ENCODE measurements around the gene GPR3. TPM values are rescaled to one million over a fixed set of nuclear protein-coding genes. Genes with fewer than 3 reads are reported as not detected.
A peak's percentile ranks its signal among the peaks of the same experiment; 100 is the strongest.

The GPR3 gene
- total and polyA plus RNA-seq, 2 of the 8 experiments (the other 6 are each of a cell fraction or from before 2014, with no cell fraction given), result 9.9 to 26.5 TPM

DNA sequence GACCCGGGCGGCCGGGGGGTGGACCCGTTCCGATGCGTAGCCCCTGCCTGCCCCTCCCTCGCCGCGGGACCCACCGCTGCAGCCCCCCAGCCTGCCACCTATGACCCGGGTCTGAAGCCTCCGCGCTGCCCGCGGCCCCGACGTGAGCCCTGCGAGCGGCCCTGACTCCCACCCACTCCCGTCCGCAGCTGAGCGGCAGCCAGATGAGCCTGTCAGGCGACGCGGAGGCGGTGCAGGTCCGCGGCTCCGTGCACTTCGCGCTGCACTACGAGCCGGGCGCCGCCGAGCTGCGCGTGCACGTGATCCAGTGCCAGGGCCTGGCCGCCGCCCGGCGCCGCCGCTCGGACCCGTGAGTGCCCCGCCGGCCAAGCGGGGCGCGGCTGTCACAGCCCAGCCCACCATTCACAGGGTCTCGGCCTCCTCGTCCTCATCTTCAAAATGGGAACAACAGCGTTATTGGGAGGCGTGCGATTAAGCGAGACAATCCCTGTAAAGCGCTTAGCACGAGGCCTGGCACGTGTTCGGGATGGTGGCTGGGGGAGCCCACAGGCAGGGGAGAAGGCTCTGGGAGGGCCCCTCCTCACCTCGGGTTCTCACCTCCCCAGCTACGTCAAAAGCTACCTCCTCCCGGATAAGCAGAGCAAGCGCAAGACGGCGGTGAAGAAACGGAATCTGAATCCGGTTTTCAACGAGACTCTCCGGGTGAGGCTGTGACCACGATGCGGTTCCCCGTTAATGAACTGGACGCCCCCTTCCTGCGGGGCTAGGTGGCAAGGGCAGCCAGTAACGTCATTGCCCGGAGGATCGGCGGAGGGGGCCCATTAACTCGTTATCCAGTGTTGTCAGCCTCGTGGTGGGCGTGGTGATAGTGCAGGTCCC lies 42.4 kb upstream of the GPR3 start:
- Histone ChIP-seq H2AFZ (ENCODE audit: low read length) (no peak overlapping the region; the same call in 1 of the 2 replicates), H2BK15ac (ENCODE audit: low read length) (no peak overlapping the region), H3K27me3 (replicated peaks in 1 of 4; ENCODE audit: control insufficient read depth in 3 of 4, extremely low read depth in 1 of 4, insufficient read depth in 3 of 4, low read length in 3 of 4) (peaks cover 0 to 8% (median 6%) of the 10 kb centered on the region in 4 experiments; a peak in 5 of 7 replicates), H3K14ac (ENCODE audit: insufficient read length) (no peak overlapping the region), H3K4ac (replicated peaks; ENCODE audit: insufficient read length, low read depth, low read length) (peak overlapping the region; percentile 92), H3K36me3 (ENCODE audit: control insufficient read depth in 2 of 4, insufficient read depth in 4 of 4, low read length in 3 of 4) (0 out of 8 replicates have a peak, but pooled peaks cover 0 to 3% (median 0%) of the 10 kb centered on the region in 4 experiments), H2AK5ac (ENCODE audit: low read depth, low read length) (peak overlapping the region; percentile 10; the same call in 1 of the 2 replicates), H4K5ac (ENCODE audit: insufficient read length, low read depth, low read length) (no peak overlapping the region), H3K9me3 (ENCODE audit: insufficient read depth in 2 of 2, low read depth in 1 of 2, low read length in 1 of 2) (no peaks in the 10 kb centered on the region), H3K4me1 (replicated peaks in 1 of 4; ENCODE audit: control insufficient read depth in 3 of 4, insufficient read depth in 4 of 4, low read length in 3 of 4) (peaks cover 0 to 20% (median 8%) of the 10 kb centered on the region in 4 experiments; a peak in 6 of 7 replicates), H3K23me2 (ENCODE audit: low read depth, low read length) (peaks cover 23% of the 10 kb centered on the region), H3K18ac (ENCODE audit: extremely low read depth, low read length) (peak overlapping the region; percentile 34), H4K20me1 (replicated peaks in 1 of 2; ENCODE audit: control insufficient read depth in 1 of 2, insufficient read depth in 2 of 2, low read length in 2 of 2) (peaks cover 0 to 6% of the 10 kb centered on the region in 2 experiments), H3K9ac (replicated peaks in 1 of 4; ENCODE audit: extremely low read depth in 1 of 4, low read depth in 3 of 4, low read length in 3 of 4) (peak overlapping the region in 2 of 4 experiments; percentile 13 to 29; a peak in 2 of 7 replicates), H2BK5ac (ENCODE audit: low read depth, low read length) (0 out of 2 replicates have a peak overlapping the region, but pooled peaks have one; percentile 67), H3K27ac (ENCODE audit: low read depth, low read length) (no peak overlapping the region), H3K79me1 (ENCODE audit: low read depth, low read length) (no peaks in the 10 kb centered on the region), H2BK12ac (ENCODE audit: low read depth, low read length) (peak overlapping the region; percentile 80; the same call in 1 of the 2 replicates), H3K56ac (replicated peaks; ENCODE audit: insufficient read length, low read depth, low read length) (no peak overlapping the region), H4K91ac (replicated peaks; ENCODE audit: insufficient read length, low read length) (peak overlapping the region; percentile 87), H3K4me3 (ENCODE audit: extremely low read depth in 1 of 4, insufficient read depth in 2 of 4, low read depth in 3 of 4, low read length in 4 of 4) (peak overlapping the region; percentile 47 to 63 (median 51)), H2BK20ac (ENCODE audit: low read length) (peak overlapping the region; percentile 61; the same call in 1 of the 2 replicates), H3K79me2 (ENCODE audit: control insufficient read depth in 1 of 2, insufficient read depth in 2 of 2, low read length in 2 of 2) (peaks cover 0 to 4% of the 10 kb centered on the region in 2 experiments; a peak in 1 of 4 replicates), H4K8ac (ENCODE audit: extremely low read depth, insufficient read depth, low read length) (peak overlapping the region; percentile 57), H3K23ac (ENCODE audit: insufficient read length) (no peak overlapping the region), H2BK120ac (replicated peaks; ENCODE audit: low read depth, low read length) (no peak overlapping the region), H3K4me2 (ENCODE audit: insufficient read depth in 1 of 2, low read depth in 2 of 2, low read length in 2 of 2) (peak overlapping the region; percentile 77 to 83)
- WGBS, 2 experiments (ENCODE audit: extremely low coverage in 1 of 2, insufficient coverage in 1 of 2, insufficient read length in 1 of 2, insufficient replicate concordance in 2 of 2, low coverage in 1 of 2, low lambda C conversion rate in 2 of 2, missing lambda C conversion rate in 1 of 2), result 11% methylated on average over 71 of the region's 84 CpGs; no CpG with 5 or more reads in 1 of the 2 experiments
- ChIA-PET CTCF (ENCODE audit: partially characterized antibody) (interaction anchor here (0.9 to 28.8 kb wide), 14 partner anchors 7 to 313 kb away, joined by 3 to 625 read pairs (median 9); partner anchors contain the start of genes CD164L2, FCN3, GPR3 and MAP3K6), POLR2A (ENCODE audit: partially characterized antibody) (interaction anchor here (0.7 to 10.9 kb wide), 23 partner anchors 10 to 356 kb away, joined by 3 to 101 read pairs (median 5); partner anchors contain the start of genes MAP3K6, SYTL1, TMEM222 and TRNP1)
- DNase-seq (ENCODE audit: low read depth in 1 of 2, low spot score in 2 of 2) (peak in 1 of 2 experiments; percentile 83), FAIRE-seq (no peak)
- TF ChIP-seq BACH1 (IDR thresholded peaks at IDR 0.05; ENCODE audit: low read length) (no peak), SUZ12 (IDR thresholded peaks at IDR 0.05; ENCODE audit: low read length) (no peak), SP1 (IDR thresholded peaks at IDR 0.05; ENCODE audit: low read depth, low read length) (peak; percentile 55; the same call in 1 of the 2 replicates), SP4 (IDR thresholded peaks at IDR 0.05; ENCODE audit: low read length) (no peak), MAFK (IDR thresholded peaks at IDR 0.05; ENCODE audit: low read depth, low read length) (no peak), BRCA1 (IDR thresholded peaks at IDR 0.05; ENCODE audit: low read depth, low read length) (no peak), TBP (IDR thresholded peaks at IDR 0.05; ENCODE audit: low read depth, low read length) (no peak)
- TF ChIP-seq, protein P1, sequence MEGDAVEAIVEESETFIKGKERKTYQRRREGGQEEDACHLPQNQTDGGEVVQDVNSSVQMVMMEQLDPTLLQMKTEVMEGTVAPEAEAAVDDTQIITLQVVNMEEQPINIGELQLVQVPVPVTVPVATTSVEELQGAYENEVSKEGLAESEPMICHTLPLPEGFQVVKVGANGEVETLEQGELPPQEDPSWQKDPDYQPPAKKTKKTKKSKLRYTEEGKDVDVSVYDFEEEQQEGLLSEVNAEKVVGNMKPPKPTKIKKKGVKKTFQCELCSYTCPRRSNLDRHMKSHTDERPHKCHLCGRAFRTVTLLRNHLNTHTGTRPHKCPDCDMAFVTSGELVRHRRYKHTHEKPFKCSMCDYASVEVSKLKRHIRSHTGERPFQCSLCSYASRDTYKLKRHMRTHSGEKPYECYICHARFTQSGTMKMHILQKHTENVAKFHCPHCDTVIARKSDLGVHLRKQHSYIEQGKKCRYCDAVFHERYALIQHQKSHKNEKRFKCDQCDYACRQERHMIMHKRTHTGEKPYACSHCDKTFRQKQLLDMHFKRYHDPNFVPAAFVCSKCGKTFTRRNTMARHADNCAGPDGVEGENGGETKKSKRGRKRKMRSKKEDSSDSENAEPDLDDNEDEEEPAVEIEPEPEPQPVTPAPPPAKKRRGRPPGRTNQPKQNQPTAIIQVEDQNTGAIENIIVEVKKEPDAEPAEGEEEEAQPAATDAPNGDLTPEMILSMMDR (IDR thresholded peaks at IDR 0.05; ENCODE audit: control extremely low read depth in 1 of 3, insufficient read depth in 1 of 3, low read depth in 1 of 3, low read length in 3 of 3), result no peak

All from H1 (cell line).